Gastroesophageal sphincter (tissue), 3 donors: ENCODE results near the gene ARID1B.

Experiments used
- EP300 ChIP-seq: sonication (generic); formaldehyde crosslinking; IDR thresholded peaks from one replicate; pipeline ENCODE4 v1.6.1; 2017; ENCODE audit warnings: antibody characterized with exemption, mild to moderate bottlenecking
- POLR2A ChIP-seq, 2 donors: fragments of 450-650 bp; IDR thresholded peaks; one replicate each; pipeline ENCODE4 v1.6.1; 2017; ENCODE audit warnings: antibody characterized with exemption in 2 of 2, mild to moderate bottlenecking in 2 of 2, moderate library complexity in 1 of 2
- TF ChIP-seq, protein P1 (sequence below), 4 experiments: fragments of 200-600 bp in 2 of 4; fragments of 450-650 bp in 2 of 4; sonication (generic) in 1 of 4; IDR thresholded peaks; one replicate each; pipeline ENCODE4 v1.5.1; 2017 to 2019; ENCODE audit warnings: antibody characterized with exemption in 4 of 4, mild to moderate bottlenecking in 2 of 4, moderate library complexity in 2 of 4

GRCh38 chr6:156793200-156793599 is 16.0 kb downstream of the ARID1B start:
- TF ChIP-seq POLR2A (IDR thresholded peaks at IDR 0.05), result no peak
- TF ChIP-seq, protein P1, sequence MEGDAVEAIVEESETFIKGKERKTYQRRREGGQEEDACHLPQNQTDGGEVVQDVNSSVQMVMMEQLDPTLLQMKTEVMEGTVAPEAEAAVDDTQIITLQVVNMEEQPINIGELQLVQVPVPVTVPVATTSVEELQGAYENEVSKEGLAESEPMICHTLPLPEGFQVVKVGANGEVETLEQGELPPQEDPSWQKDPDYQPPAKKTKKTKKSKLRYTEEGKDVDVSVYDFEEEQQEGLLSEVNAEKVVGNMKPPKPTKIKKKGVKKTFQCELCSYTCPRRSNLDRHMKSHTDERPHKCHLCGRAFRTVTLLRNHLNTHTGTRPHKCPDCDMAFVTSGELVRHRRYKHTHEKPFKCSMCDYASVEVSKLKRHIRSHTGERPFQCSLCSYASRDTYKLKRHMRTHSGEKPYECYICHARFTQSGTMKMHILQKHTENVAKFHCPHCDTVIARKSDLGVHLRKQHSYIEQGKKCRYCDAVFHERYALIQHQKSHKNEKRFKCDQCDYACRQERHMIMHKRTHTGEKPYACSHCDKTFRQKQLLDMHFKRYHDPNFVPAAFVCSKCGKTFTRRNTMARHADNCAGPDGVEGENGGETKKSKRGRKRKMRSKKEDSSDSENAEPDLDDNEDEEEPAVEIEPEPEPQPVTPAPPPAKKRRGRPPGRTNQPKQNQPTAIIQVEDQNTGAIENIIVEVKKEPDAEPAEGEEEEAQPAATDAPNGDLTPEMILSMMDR (IDR thresholded peaks at IDR 0.05), result no peak
- no peak for TF ChIP-seq EP300
